Amygdala (tissue), 56 donors: ENCODE results near the gene MALAT1.
"Not testable (repeated sequence)": the region's sequence is repeated elsewhere in the genome, so short reads cannot be mapped to it uniquely, and the experiment has no call there.

Experiments used
- DNase-seq, 56 donors: peaks; one replicate each; lab custom pipeline; 2025; lab: John Stamatoyannopoulos, UW

Gene MALAT1

GRCh38 chr11:65498977-65499712 lies at the start of gene MALAT1:
TSS of gene MALAT1 (plus strand) at chr11:65499045.
- peak in 55 of 56 donors; percentile 47 to 96 (median 86) for DNase-seq

- not testable (repeated sequence) for DNase-seq
Measured at GRCh38 chr11:65451301-65451700, 47.5 kb upstream of the MALAT1 start.

- not testable (repeated sequence) for DNase-seq
Measured at GRCh38 chr11:65452259-65452658, 46.6 kb upstream of the MALAT1 start.

- DNase-seq = no peak
Measured at GRCh38 chr11:65452806-65453490, 45.9 kb upstream of the MALAT1 start.

GRCh38 chr11:65454311-65454695 lies 44.5 kb upstream of the MALAT1 start:
- DNase-seq = no peak

GRCh38 chr11:65454696-65455456 lies 44.0 kb upstream of the MALAT1 start:
- peak in 55 of 56 donors; percentile 31 to 90 (median 74) for DNase-seq

GRCh38 chr11:65456418-65456817 lies 42.4 kb upstream of the MALAT1 start:
- no peak for DNase-seq

GRCh38 chr11:65459552-65459951 lies 39.3 kb upstream of the MALAT1 start:
- no peak for DNase-seq

GRCh38 chr11:65465471-65465870 lies 33.4 kb upstream of the MALAT1 start:
- not testable (repeated sequence) for DNase-seq

GRCh38 chr11:65467306-65467705 lies 31.5 kb upstream of the MALAT1 start:
- not testable (repeated sequence) for DNase-seq

- peak in 8 of 56 donors; percentile 7 to 46 (median 22) for DNase-seq
Measured at GRCh38 chr11:65468874-65469333, 29.9 kb upstream of the MALAT1 start.

- no peak for DNase-seq
Measured at GRCh38 chr11:65470433-65471049, 28.3 kb upstream of the MALAT1 start.

GRCh38 chr11:65471447-65471891 lies 27.4 kb upstream of the MALAT1 start:
- DNase-seq = peak in 38 of 56 donors; percentile 20 to 77 (median 46)

GRCh38 chr11:65472588-65473277 lies 26.1 kb upstream of the MALAT1 start:
- not testable (repeated sequence) for DNase-seq

GRCh38 chr11:65473278-65473860 lies 25.5 kb upstream of the MALAT1 start:
- DNase-seq = no peak

GRCh38 chr11:65474864-65475263 lies 24.0 kb upstream of the MALAT1 start:
- no peak for DNase-seq

- no peak for DNase-seq
Measured at GRCh38 chr11:65476632-65477148, 22.2 kb upstream of the MALAT1 start.

GRCh38 chr11:65477149-65477965 lies 21.5 kb upstream of the MALAT1 start:
- DNase-seq = peak; percentile 79 to 98 (median 93)
